ENCODE data around the gene SLC6A17.

- TF ChIP-seq, protein P1, sequence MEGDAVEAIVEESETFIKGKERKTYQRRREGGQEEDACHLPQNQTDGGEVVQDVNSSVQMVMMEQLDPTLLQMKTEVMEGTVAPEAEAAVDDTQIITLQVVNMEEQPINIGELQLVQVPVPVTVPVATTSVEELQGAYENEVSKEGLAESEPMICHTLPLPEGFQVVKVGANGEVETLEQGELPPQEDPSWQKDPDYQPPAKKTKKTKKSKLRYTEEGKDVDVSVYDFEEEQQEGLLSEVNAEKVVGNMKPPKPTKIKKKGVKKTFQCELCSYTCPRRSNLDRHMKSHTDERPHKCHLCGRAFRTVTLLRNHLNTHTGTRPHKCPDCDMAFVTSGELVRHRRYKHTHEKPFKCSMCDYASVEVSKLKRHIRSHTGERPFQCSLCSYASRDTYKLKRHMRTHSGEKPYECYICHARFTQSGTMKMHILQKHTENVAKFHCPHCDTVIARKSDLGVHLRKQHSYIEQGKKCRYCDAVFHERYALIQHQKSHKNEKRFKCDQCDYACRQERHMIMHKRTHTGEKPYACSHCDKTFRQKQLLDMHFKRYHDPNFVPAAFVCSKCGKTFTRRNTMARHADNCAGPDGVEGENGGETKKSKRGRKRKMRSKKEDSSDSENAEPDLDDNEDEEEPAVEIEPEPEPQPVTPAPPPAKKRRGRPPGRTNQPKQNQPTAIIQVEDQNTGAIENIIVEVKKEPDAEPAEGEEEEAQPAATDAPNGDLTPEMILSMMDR (IDR thresholded peaks at IDR 0.05): no peak
- TF ChIP-seq POLR2A (IDR thresholded peaks at IDR 0.05): no peak
Measured at GRCh38 chr1:110242062-110242461, 91.8 kb downstream of the SLC6A17 start.

All from adrenal gland (tissue), 5 donors.